ENCODE measurements around the gene ACBD4.

The ACBD4 gene

DNA sequence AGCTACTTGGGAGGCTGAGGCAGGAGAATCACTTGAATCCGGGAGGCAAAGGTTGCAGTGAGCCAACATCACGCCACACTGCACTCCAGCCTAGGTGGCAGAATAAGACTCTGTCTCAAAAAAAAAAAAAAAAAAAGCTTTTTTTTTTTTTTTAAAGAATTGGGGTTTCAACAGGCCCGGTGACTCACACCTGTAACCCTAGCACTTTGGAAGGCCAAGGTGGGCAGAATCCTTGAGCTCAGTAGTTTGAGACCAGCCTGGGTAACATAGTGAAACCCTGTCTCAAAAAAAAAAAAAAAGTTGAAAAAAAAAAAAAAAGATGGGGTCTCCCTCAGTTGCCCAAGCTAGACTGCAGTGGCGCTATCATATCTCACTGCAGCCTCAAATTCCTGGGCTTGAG is 19.5 kb downstream of the ACBD4 start:
- no peak overlapping the region for H3K4me3 ChIP-seq (ENCODE audit: low read length)
- H3K9me2 ChIP-seq (replicated peaks; ENCODE audit: control insufficient read depth, low read length): no peaks in the 10 kb centered on the region
- no peaks in the 10 kb centered on the region for H3K9me3 ChIP-seq (ENCODE audit: control insufficient read depth, insufficient read depth, low read length)
- H4K20me1 ChIP-seq (ENCODE audit: control insufficient read depth, insufficient read depth, low read depth, low read length): peaks cover 4% of the 10 kb centered on the region; the same call in 1 of the 2 replicates
- peaks cover 25% of the 10 kb centered on the region for H3K79me2 ChIP-seq (ENCODE audit: control insufficient read depth, low read length)
- H3K4me1 ChIP-seq (ENCODE audit: control insufficient read depth, low read length): peaks cover 22% of the 10 kb centered on the region
- no peak overlapping the region for H3K27ac ChIP-seq (ENCODE audit: low read depth, low read length)
- peaks cover 13% of the 10 kb centered on the region for H3K36me3 ChIP-seq (ENCODE audit: control insufficient read depth, low read length)
- TF ChIP-seq, protein P1, sequence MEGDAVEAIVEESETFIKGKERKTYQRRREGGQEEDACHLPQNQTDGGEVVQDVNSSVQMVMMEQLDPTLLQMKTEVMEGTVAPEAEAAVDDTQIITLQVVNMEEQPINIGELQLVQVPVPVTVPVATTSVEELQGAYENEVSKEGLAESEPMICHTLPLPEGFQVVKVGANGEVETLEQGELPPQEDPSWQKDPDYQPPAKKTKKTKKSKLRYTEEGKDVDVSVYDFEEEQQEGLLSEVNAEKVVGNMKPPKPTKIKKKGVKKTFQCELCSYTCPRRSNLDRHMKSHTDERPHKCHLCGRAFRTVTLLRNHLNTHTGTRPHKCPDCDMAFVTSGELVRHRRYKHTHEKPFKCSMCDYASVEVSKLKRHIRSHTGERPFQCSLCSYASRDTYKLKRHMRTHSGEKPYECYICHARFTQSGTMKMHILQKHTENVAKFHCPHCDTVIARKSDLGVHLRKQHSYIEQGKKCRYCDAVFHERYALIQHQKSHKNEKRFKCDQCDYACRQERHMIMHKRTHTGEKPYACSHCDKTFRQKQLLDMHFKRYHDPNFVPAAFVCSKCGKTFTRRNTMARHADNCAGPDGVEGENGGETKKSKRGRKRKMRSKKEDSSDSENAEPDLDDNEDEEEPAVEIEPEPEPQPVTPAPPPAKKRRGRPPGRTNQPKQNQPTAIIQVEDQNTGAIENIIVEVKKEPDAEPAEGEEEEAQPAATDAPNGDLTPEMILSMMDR (IDR thresholded peaks at IDR 0.05; ENCODE audit: low read depth, low read length, poor library complexity, severe bottlenecking): no peak
- no peak for TF ChIP-seq EZH2phosphoT487 (IDR thresholded peaks at IDR 0.05; ENCODE audit: borderline replicate concordance, low read length)
- no peaks in the 10 kb centered on the region for H3K27me3 ChIP-seq (ENCODE audit: control insufficient read depth, low read length)
- peaks cover 21% of the 10 kb centered on the region for H3F3A ChIP-seq (ENCODE audit: control insufficient read depth, insufficient read depth)
- H3K4me2 ChIP-seq (ENCODE audit: low read length): no peak overlapping the region

DNA sequence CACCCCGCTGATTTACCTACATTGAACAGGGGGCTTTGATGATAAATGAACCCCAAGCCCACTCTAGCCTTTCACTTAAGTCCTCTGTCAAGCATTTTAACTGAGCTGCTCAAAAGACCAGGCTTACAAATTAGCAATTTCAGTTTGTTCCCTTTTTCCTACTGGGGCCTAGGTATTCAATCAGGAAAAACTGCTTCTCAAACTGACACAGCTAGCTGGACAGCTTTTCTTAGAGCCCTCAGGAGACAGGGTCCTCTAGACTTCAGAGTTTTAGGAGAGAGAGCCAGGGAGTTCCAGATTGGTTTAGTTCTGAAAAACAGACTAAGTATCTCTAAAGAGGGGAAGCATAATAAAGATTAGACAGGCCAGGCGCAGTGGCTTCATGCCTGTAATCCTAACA is 20.0 kb downstream of the ACBD4 start:
- Histone ChIP-seq H3K79me2 (ENCODE audit: control insufficient read depth, low read length) (peaks cover 27% of the 10 kb centered on the region), H3K9me2 (replicated peaks; ENCODE audit: control insufficient read depth, low read length) (no peaks in the 10 kb centered on the region), H3K27me3 (ENCODE audit: control insufficient read depth, low read length) (no peaks in the 10 kb centered on the region), H3K4me2 (ENCODE audit: low read length) (no peak overlapping the region), H3K9me3 (ENCODE audit: control insufficient read depth, insufficient read depth, low read length) (no peaks in the 10 kb centered on the region), H3K36me3 (ENCODE audit: control insufficient read depth, low read length) (peaks cover 11% of the 10 kb centered on the region), H3K4me1 (ENCODE audit: control insufficient read depth, low read length) (peaks cover 21% of the 10 kb centered on the region), H3K4me3 (ENCODE audit: low read length) (no peak overlapping the region), H4K20me1 (ENCODE audit: control insufficient read depth, insufficient read depth, low read depth, low read length) (peaks cover 2% of the 10 kb centered on the region; the same call in 1 of the 2 replicates), H3K27ac (ENCODE audit: low read depth, low read length) (no peak overlapping the region), H3F3A (ENCODE audit: control insufficient read depth, insufficient read depth) (peaks cover 17% of the 10 kb centered on the region)
- TF ChIP-seq, protein P1 (IDR thresholded peaks at IDR 0.05; ENCODE audit: low read depth, low read length, poor library complexity, severe bottlenecking): no peak

- H3K27me3 ChIP-seq (ENCODE audit: control insufficient read depth, low read length): no peaks in the 10 kb centered on the region
- H3K27ac ChIP-seq (ENCODE audit: low read depth, low read length): no peak overlapping the region
- peaks cover 14% of the 10 kb centered on the region for H3K4me1 ChIP-seq (ENCODE audit: control insufficient read depth, low read length)
- H3K4me3 ChIP-seq (ENCODE audit: low read length): no peak overlapping the region
- peaks cover 34% of the 10 kb centered on the region for H3K79me2 ChIP-seq (ENCODE audit: control insufficient read depth, low read length)
- H4K20me1 ChIP-seq (ENCODE audit: control insufficient read depth, insufficient read depth, low read depth, low read length): peaks cover 2% of the 10 kb centered on the region; the same call in 1 of the 2 replicates
- no peak overlapping the region for H3K4me2 ChIP-seq (ENCODE audit: low read length)
- H3F3A ChIP-seq (ENCODE audit: control insufficient read depth, insufficient read depth): peaks cover 10% of the 10 kb centered on the region
- H3K9me2 ChIP-seq (replicated peaks; ENCODE audit: control insufficient read depth, low read length): no peaks in the 10 kb centered on the region
- H3K9me3 ChIP-seq (ENCODE audit: control insufficient read depth, insufficient read depth, low read length): no peaks in the 10 kb centered on the region
- TF ChIP-seq EZH2phosphoT487 (IDR thresholded peaks at IDR 0.05; ENCODE audit: borderline replicate concordance, low read length): no peak
- TF ChIP-seq, protein P1 (IDR thresholded peaks at IDR 0.05; ENCODE audit: low read depth, low read length, poor library complexity, severe bottlenecking): no peak
- H3K36me3 ChIP-seq (ENCODE audit: control insufficient read depth, low read length): peaks cover 19% of the 10 kb centered on the region
These were observed 20.8 kb downstream of the ACBD4 start for GRCh38 chr17:45156242-45156641.

Measured in DOHH2 (cell line).